ENCODE data around the gene TMBIM1.

Gene TMBIM1

GRCh38 chr2:218253232-218253625, 39.1 kb downstream of the TMBIM1 start:
- no peak for DNase-seq

GRCh38 chr2:218252509-218253231, 39.6 kb downstream of the TMBIM1 start:
- DNase-seq: no peak

- DNase-seq: no peak
Observed at GRCh38 chr2:218249691-218250090, 42.6 kb downstream of the TMBIM1 start.

- no peak for DNase-seq
Observed at GRCh38 chr2:218245214-218245613, 47.1 kb downstream of the TMBIM1 start.

GRCh38 chr2:218244665-218245064, 47.6 kb downstream of the TMBIM1 start:
- DNase-seq: no peak

GRCh38 chr2:218244204-218244603, 48.1 kb downstream of the TMBIM1 start:
- no peak for DNase-seq

GRCh38 chr2:218238887-218239286, 53.4 kb downstream of the TMBIM1 start:
- DNase-seq: no peak

GRCh38 chr2:218236829-218237228, 55.5 kb downstream of the TMBIM1 start:
- DNase-seq: no peak

- no peak for DNase-seq
Observed at GRCh38 chr2:218235017-218235416, 57.3 kb downstream of the TMBIM1 start.

- DNase-seq: no peak
Observed at GRCh38 chr2:218234521-218234920, 57.8 kb downstream of the TMBIM1 start.

- DNase-seq: no peak
Observed at GRCh38 chr2:218233543-218233942, 58.8 kb downstream of the TMBIM1 start.

- DNase-seq: no peak
Observed at GRCh38 chr2:218230882-218231281, 61.4 kb downstream of the TMBIM1 start.

GRCh38 chr2:218229851-218230250, 62.5 kb downstream of the TMBIM1 start:
- DNase-seq: no peak

GRCh38 chr2:218229239-218229638, 63.1 kb downstream of the TMBIM1 start:
- no peak for DNase-seq

GRCh38 chr2:218228366-218229090, 63.8 kb downstream of the TMBIM1 start:
- DNase-seq: no peak

GRCh38 chr2:218226903-218227302, 65.4 kb downstream of the TMBIM1 start:
- DNase-seq: no peak
